HEK293 (cell line): ENCODE measurements around the gene LRRC8C.

Experiments used
- CTCF ChIA-PET: fragments of 350-600 bp; formaldehyde crosslinking; extraction: SDS; loops from one replicate; lab custom pipeline; 2021; ENCODE audit warnings: antibody characterized with exemption; lab: Yijun Ruan, JAX
- POLR2A ChIA-PET: fragments of 300-600 bp; formaldehyde crosslinking; extraction: SDS; loops from one replicate; lab custom pipeline; 2020; ENCODE audit warnings: antibody characterized with exemption, inconsistent platforms; lab: Yijun Ruan, JAX
- H3K27ac ChIP-seq: fragments of 200-500 bp; sonication (Bioruptor generic); 2 replicates; pipeline ENCODE4 v1.5.1; 2014; ENCODE audit warnings: low read depth, low read length, control low read depth, inconsistent platforms; ENCODE audit errors: extremely low read depth
- H3K36me3 ChIP-seq, 2 experiments: fragments of 200-500 bp in 1 of 2; sonication (Bioruptor generic) in 1 of 2; 1 replicate in 1 of 2; 2 replicates in 1 of 2; pipeline ENCODE4 v1.5.1; 2014 to 2017; ENCODE audit warnings: inconsistent platforms in 2 of 2, low read length in 2 of 2; ENCODE audit not compliant: control insufficient read depth in 2 of 2, insufficient read depth in 1 of 2
- H3K4me1 ChIP-seq: fragments of 200-500 bp; sonication (Bioruptor generic); 2 replicates; pipeline ENCODE4 v1.5.1; 2014; ENCODE audit warnings: mild to moderate bottlenecking, low read length, inconsistent platforms; ENCODE audit not compliant: control insufficient read depth, insufficient read depth
- H3K4me3 ChIP-seq: 2 replicates; pipeline ENCODE4 v1.5.1; 2011; ENCODE audit warnings: low read depth, mild to moderate bottlenecking, control low read depth, low read length, moderate library complexity
- H3K9me3 ChIP-seq: fragments of 200-500 bp; sonication (Bioruptor generic); 2 replicates; pipeline ENCODE4 v1.5.1; 2014; ENCODE audit warnings: low read depth, low read length, inconsistent platforms; ENCODE audit not compliant: control insufficient read depth, insufficient read depth
- BCL11A ChIP-seq: fragments of 450-650 bp; formaldehyde crosslinking; IDR thresholded peaks from 2 replicates; pipeline ENCODE4 v1.5.1; 2016; ENCODE audit warnings: low read depth, missing biosample characterization, missing genetic modification characterization
- GLIS1 ChIP-seq: fragments of 450-650 bp; formaldehyde crosslinking; IDR thresholded peaks from 2 replicates; pipeline ENCODE4 v1.5.1; 2016; ENCODE audit warnings: missing biosample characterization, missing genetic modification characterization
- HOXA7 ChIP-seq: sonication (generic); formaldehyde crosslinking; IDR thresholded peaks from 2 replicates; pipeline ENCODE4 v1.8.1; 2022; ENCODE audit warnings: missing genetic modification reagents, borderline replicate concordance
- HOXC10 ChIP-seq: sonication (generic); formaldehyde crosslinking; IDR thresholded peaks from 2 replicates; pipeline ENCODE4 v1.8.1; 2023; ENCODE audit warnings: mild to moderate bottlenecking, missing genetic modification reagents
- KLF10 ChIP-seq: fragments of 450-650 bp; IDR thresholded peaks from 2 replicates; pipeline ENCODE4 v1.5.1; 2018; ENCODE audit warnings: missing biosample characterization, mild to moderate bottlenecking, missing genetic modification characterization
- PBX3 ChIP-seq: sonication (generic); formaldehyde crosslinking; IDR thresholded peaks from 2 replicates; pipeline ENCODE4 v1.8.1; 2022; ENCODE audit warnings: mild to moderate bottlenecking, moderate library complexity, missing genetic modification reagents
- ZNF133 ChIP-seq: fragments of 450-650 bp; formaldehyde crosslinking; IDR thresholded peaks from 2 replicates; pipeline ENCODE4 v1.5.1; 2016; ENCODE audit warnings: missing biosample characterization, missing genetic modification characterization
- ZNF155 ChIP-seq: fragments of 450-650 bp; formaldehyde crosslinking; IDR thresholded peaks from 2 replicates; pipeline ENCODE4 v1.5.1; 2016; ENCODE audit warnings: missing biosample characterization, missing genetic modification characterization
- ZNF223 ChIP-seq: fragments of 450-650 bp; formaldehyde crosslinking; IDR thresholded peaks from 2 replicates; pipeline ENCODE4 v1.5.1; 2016; ENCODE audit warnings: missing biosample characterization, missing genetic modification characterization
- ZNF341 ChIP-seq: fragments of 450-650 bp; formaldehyde crosslinking; IDR thresholded peaks from 2 replicates; pipeline ENCODE4; 2016; ENCODE audit warnings: low read depth, missing biosample characterization, missing genetic modification characterization
- ZNF513 ChIP-seq: fragments of 450-650 bp; IDR thresholded peaks from 2 replicates; pipeline ENCODE4 v1.5.1; 2018; ENCODE audit warnings: missing biosample characterization, missing genetic modification characterization
- ZNF544 ChIP-seq: fragments of 450-650 bp; formaldehyde crosslinking; IDR thresholded peaks from 2 replicates; pipeline ENCODE4 v1.5.0; 2017; ENCODE audit warnings: missing biosample characterization, missing genetic modification characterization
- ZNF561 ChIP-seq: fragments of 450-650 bp; IDR thresholded peaks from 2 replicates; pipeline ENCODE4 v1.5.1; 2018; ENCODE audit warnings: missing biosample characterization, missing genetic modification characterization, borderline replicate concordance
- ZNF596 ChIP-seq: fragments of 450-650 bp; IDR thresholded peaks from 2 replicates; pipeline ENCODE4 v1.5.0; 2018; ENCODE audit warnings: missing biosample characterization, mild to moderate bottlenecking, missing genetic modification characterization, moderate library complexity
- ZNF677 ChIP-seq: fragments of 450-650 bp; IDR thresholded peaks from 2 replicates; pipeline ENCODE4 v1.5.0; 2018; ENCODE audit warnings: missing biosample characterization, mild to moderate bottlenecking, missing genetic modification characterization, moderate library complexity
- ZNF704 ChIP-seq: fragments of 450-650 bp; formaldehyde crosslinking; IDR thresholded peaks from 2 replicates; pipeline ENCODE4 v1.5.1; 2016; ENCODE audit warnings: missing biosample characterization, missing genetic modification characterization
- ZNF76 ChIP-seq: fragments of 450-650 bp; formaldehyde crosslinking; IDR thresholded peaks from 2 replicates; pipeline ENCODE4; 2016; ENCODE audit warnings: low read depth, missing biosample characterization, missing genetic modification characterization, borderline replicate concordance
- ZNF843 ChIP-seq: fragments of 450-650 bp; formaldehyde crosslinking; IDR thresholded peaks from 2 replicates; pipeline ENCODE4 v1.5.1; 2016; ENCODE audit warnings: missing biosample characterization, missing genetic modification characterization
- ZSCAN16 ChIP-seq: fragments of 450-650 bp; formaldehyde crosslinking; IDR thresholded peaks from 2 replicates; pipeline ENCODE4 v1.5.1; 2016; ENCODE audit warnings: missing biosample characterization, missing genetic modification characterization
- ZSCAN23 ChIP-seq: fragments of 450-650 bp; formaldehyde crosslinking; IDR thresholded peaks from 2 replicates; pipeline ENCODE4 v1.5.1; 2016; ENCODE audit warnings: missing biosample characterization, missing genetic modification characterization
- TF ChIP-seq, protein P1 (sequence below): fragments of 450-650 bp; formaldehyde crosslinking; IDR thresholded peaks from 2 replicates; pipeline ENCODE4 v1.5.1; 2016; ENCODE audit warnings: missing biosample characterization, missing genetic modification characterization
- TF ChIP-seq, protein P2 (sequence below): fragments of 450-650 bp; formaldehyde crosslinking; IDR thresholded peaks from 2 replicates; pipeline ENCODE4 v1.5.1; 2017; ENCODE audit warnings: missing biosample characterization, missing genetic modification characterization

The LRRC8C gene

DNA sequence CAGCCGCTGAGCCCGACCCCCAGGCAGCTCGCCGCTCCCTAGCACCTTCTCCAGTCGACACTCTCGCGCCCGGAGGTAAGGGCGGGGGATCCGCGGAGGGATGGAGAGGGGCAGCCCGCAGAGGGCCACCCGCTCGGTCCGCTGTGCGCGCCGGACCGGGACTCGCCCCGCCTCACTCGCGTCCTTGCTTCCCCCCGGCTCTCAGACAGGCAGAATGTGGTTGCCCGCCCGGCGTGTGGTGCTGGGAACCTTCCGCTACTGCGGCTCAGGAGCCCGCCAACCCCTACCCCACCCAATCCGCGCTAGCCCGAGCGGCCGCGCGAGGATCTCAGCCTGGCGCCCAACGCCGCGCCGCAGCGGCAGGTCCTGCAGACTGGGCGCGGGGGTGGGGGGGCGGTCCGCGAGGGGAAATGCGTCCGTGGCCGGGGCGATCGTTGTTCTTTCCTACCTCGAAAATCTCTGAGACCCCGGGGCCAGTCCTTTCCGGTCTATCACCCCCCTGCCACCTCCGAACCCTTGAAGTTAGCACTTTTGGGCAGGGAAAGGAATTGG is 404 bp downstream of the LRRC8C start (continued):
- TF ChIP-seq HOXA7 (CRISPR knock-in tag) (no peak), ZNF223 (tag by site-specific recombination) (no peak), PBX3 (CRISPR knock-in tag) (0 out of 2 replicates have a peak, but pooled peaks have one; percentile 43), ZNF133 (tag by site-specific recombination) (no peak), ZNF561 (tag by site-specific recombination) (no peak), ZNF341 (no peak), ZNF155 (no peak)
- TF ChIP-seq, protein P1, sequence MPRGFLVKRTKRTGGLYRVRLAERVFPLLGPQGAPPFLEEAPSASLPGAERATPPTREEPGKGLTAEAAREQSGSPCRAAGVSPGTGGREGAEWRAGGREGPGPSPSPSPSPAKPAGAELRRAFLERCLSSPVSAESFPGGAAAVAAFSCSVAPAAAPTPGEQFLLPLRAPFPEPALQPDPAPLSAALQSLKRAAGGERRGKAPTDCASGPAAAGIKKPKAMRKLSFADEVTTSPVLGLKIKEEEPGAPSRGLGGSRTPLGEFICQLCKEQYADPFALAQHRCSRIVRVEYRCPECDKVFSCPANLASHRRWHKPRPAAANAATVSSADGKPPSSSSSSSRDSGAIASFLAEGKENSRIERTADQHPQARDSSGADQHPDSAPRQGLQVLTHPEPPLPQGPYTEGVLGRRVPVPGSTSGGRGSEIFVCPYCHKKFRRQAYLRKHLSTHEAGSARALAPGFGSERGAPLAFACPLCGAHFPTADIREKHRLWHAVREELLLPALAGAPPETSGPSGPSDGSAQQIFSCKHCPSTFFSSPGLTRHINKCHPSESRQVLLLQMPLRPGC (tag by site-specific recombination), result 0 out of 2 replicates have a peak, but pooled peaks have one; percentile 49
- TF ChIP-seq, all 188 proteins: peak for 40

- peak overlapping the region; percentile 91 for H3K4me3 ChIP-seq
- no peaks in the 10 kb centered on the region for H3K36me3 ChIP-seq
- H3K9me3 ChIP-seq, result no peaks in the 10 kb centered on the region
- peaks cover 6% of the 10 kb centered on the region for H3K4me1 ChIP-seq
- ChIA-PET CTCF (interaction anchor here (1.0 to 4.7 kb wide), 4 partner anchors 10 to 130 kb away, joined by 3 to 33 read pairs (median 12); no protein-coding TSS in a partner anchor), POLR2A (interaction anchor here (0.9 kb wide), 1 partner anchor 86 kb away, joined by 3 read pairs; no protein-coding TSS in a partner anchor)
- peak overlapping the region; percentile 78; the same call in 1 of the 2 replicates for H3K27ac ChIP-seq
- TF ChIP-seq ZNF561 (tag by site-specific recombination) (0 out of 2 replicates have a peak, but pooled peaks have one; percentile 5), BCL11A (tag by site-specific recombination) (no peak), ZNF596 (tag by site-specific recombination) (no peak), ZSCAN16 (peak; percentile 9; the same call in 1 of the 2 replicates), ZNF704 (tag by site-specific recombination) (no peak), HOXC10 (no peak), GLIS1 (tag by site-specific recombination) (no peak), ZNF677 (tag by site-specific recombination) (no peak), KLF10 (tag by site-specific recombination) (no peak), ZNF843 (tag by site-specific recombination) (0 out of 2 replicates have a peak, but pooled peaks have one; percentile 4), ZNF76 (tag by site-specific recombination) (0 out of 2 replicates have a peak, but pooled peaks have one; percentile 38), ZNF544 (tag by site-specific recombination) (no peak), HOXA7 (CRISPR knock-in tag) (no peak), ZSCAN23 (tag by site-specific recombination) (peak; percentile 35; the same call in 1 of the 2 replicates), ZNF513 (peak; percentile 28; the same call in 1 of the 2 replicates)
- TF ChIP-seq, protein P2, sequence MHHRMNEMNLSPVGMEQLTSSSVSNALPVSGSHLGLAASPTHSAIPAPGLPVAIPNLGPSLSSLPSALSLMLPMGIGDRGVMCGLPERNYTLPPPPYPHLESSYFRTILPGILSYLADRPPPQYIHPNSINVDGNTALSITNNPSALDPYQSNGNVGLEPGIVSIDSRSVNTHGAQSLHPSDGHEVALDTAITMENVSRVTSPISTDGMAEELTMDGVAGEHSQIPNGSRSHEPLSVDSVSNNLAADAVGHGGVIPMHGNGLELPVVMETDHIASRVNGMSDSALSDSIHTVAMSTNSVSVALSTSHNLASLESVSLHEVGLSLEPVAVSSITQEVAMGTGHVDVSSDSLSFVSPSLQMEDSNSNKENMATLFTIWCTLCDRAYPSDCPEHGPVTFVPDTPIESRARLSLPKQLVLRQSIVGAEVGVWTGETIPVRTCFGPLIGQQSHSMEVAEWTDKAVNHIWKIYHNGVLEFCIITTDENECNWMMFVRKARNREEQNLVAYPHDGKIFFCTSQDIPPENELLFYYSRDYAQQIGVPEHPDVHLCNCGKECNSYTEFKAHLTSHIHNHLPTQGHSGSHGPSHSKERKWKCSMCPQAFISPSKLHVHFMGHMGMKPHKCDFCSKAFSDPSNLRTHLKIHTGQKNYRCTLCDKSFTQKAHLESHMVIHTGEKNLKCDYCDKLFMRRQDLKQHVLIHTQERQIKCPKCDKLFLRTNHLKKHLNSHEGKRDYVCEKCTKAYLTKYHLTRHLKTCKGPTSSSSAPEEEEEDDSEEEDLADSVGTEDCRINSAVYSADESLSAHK (tag by site-specific recombination), result no peak
These were observed 1.1 kb downstream of the LRRC8C start for GRCh38 chr1:89633800-89634625.
